Middle frontal gyrus (tissue), 1 donor: ENCODE data around the gene NUP133.
"Not testable (repeated sequence)": the region's sequence is repeated elsewhere in the genome, so short reads cannot be mapped to it uniquely, and the experiment has no call there.

Experiments used
- DNase-seq: peaks from one replicate; pipeline ENCODE4 v3.0.0-alpha.2; 2015; ENCODE audit warnings: low spot score; ENCODE audit errors: extremely low spot score

Gene NUP133

DNA sequence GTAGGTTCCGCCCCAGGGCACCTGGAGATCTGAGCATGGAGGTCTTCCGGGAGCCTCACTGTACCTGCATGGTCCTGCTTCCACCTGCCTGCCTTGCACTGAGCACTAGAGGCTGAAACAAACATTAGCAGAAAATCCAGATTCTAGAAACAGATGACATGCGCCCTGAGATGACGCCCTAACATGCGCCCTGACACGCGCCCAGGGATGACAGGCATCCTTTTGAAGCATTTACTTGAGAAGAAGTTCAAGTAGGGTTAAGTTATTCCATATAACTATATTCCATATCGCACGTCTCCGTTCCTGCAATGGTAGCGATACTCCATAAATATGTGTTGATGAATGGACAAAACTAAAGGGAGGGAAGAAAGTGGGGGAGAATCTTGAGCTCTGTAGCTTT is 87.9 kb downstream of the NUP133 start:
- no peak for DNase-seq

DNA sequence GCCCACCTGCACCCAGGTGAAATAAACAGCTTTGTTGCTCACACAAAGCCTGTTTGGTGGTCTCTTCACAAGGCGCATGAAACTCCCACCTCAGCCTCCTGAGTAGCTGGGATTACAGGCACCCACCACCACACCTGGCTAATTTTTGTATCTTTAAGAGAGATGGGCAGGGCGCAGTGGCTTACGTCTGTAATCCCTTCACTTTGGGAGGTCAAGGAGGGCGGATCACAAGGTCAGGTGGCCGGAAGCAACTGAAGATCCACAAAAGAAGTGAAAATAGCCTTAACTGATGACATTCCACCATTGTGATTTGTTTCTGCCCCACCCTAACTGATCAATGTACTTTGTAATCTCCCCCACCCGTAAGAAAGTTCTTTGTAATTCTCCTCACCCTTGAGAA is 89.6 kb downstream of the NUP133 start:
- DNase-seq = not testable (repeated sequence)

DNA sequence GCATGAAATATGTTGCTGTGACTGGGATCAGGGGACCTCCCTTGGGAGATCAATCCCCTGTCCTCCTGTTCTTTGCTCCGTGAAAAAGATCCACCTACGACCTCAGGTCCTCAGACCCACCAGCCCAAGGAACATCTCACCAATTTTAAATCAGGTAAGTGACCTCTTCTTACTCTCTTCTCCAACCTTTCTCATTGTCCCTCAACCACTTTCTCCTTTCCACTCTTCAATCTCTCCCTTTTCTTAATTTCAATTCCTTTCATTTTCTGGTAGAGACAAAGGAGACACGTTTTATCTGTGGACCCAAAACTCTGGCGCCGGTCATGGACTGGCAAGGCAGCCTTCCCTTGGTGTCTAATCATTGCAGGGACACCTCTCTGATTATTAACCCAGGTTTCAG is 95.3 kb downstream of the NUP133 start:
- not testable (repeated sequence) for DNase-seq

DNA sequence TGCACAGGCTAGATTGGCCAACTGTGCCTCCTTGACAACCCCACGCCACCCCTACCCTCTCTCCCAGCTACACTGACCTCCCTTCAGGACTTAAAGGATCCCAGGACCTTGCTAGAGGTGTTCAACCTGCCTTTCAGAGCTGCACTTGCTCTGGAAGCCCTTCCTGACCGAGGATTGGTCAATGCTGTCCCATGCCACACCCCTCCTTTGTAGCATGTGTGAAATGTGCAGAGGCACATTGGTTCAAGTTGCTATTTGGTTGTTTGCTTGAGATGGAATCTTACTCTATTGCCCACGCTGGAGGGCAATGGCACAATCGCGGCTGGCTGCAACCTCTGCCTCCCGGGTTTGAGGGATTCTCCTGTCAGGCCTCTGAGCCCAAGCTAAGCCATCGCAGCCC is 96.1 kb downstream of the NUP133 start:
- no peak for DNase-seq

DNA sequence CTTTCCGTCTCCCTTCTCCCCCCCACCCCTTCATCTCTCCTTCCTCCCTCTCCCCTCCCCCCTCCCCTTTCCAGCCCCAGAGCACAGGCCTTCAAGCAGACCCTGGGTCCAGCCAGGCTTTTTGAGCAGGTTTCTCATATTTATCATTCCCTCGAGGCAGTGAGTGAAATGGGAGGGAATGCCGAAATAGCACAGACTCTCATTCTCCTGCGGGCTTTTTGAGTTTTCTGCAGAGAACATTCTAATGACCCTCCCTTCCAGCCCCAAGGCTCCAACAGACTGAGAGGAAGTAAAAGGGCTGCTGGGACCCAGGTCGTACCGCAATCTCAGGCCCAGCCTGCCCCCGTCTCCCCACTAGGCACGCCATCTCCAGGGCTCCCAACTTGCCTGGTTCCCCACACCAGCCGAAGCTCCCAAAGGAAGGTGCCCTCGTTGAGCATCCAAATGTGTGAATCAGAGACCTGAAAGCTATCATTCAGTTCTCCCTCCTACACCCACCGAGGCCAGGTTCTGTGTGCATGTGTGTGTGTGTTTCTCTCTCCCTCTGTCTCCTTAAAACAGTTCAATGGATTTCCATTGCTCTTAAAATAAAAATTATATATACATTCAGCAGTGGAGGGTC is 96.6 kb downstream of the NUP133 start:
- DNase-seq = no peak

DNA sequence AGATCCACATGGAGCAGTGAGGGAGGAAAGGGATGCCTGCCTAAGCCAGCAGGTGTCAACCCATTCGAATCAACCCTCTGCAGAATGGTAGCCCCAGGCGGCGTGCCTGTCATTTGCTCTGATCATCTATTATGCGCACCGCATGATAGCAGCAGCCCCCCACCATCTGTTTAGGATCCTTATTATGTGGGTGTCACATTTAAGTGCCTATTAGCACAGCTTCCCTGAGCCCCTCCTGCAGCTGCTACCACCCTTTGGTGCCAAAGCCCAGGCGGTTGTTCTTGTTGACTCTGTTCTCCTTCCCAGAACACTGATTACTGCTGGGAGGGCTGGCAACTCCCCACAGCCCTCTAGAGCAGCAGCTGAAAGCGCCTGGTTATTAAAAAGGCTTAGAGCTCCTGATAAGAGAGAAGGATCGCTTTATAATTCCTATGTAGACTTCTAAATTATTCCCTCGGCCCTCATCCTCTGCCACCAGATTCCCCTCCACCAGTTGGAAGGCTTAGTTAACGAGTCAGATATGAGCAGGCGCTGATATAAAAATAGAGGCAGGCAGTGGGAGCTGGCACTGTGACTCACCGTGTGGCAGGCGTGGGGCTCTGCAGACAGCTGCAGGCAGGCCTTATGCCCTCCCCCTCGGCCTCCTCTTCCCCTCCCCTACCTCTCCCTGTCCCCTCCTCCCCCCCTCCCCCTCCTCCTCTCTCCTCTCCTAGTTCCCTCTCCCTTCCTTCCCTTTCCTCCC is 97.3 kb downstream of the NUP133 start:
- DNase-seq = peak; percentile 62

DNA sequence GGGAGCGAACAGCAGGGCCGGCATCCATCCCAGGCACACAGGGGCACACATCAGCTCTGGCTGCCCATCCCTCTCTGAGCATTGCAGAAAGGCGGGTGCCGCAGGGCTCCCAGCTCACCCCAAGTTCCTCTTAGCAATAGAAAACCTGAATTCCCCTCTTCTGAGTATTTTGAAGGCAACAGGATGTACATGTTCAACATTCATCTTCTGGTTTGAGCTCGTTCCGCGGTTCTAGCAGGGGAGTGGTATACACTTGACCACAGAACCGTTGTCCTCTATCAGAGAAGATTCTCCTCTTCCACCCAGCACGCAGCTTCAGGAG is 97.8 kb downstream of the NUP133 start:
- DNase-seq = no peak

DNA sequence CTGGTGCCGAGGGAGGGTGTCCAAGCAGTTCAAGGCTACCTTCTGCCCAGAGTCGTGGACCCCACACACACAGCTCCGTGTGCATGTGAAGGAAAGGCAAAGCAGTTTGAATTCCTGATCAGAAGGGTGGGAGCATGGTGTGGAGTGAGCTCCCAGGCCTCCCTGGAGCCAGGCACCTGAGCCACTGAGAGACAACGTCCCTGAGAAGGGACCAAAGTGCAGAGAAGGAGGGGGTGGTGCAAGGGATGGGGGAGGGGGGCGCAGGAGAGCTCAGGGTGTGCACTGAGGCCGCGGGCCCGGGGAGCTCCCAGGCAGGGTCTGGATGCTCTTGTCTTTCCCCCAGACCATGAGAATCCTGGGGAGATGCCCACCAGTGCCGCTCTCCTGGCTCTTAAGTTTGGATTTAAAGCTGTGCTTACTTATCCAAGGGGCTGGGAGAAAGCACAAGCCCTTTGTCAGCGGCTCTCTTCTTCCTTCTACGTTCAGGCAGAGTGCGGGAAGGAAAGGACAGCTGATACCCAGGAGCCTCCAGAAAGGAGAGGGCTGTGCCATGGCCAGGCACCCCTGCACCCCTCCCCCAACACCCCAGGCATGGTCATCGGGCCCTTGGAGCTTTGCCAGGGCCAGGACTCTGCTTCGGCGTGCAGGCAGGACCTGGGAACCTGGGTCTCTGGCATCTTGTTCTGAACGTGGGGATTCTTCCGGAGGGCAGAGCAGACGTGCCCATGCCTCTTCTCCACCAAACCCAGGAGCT is 98.3 kb downstream of the NUP133 start:
- DNase-seq = no peak

DNA sequence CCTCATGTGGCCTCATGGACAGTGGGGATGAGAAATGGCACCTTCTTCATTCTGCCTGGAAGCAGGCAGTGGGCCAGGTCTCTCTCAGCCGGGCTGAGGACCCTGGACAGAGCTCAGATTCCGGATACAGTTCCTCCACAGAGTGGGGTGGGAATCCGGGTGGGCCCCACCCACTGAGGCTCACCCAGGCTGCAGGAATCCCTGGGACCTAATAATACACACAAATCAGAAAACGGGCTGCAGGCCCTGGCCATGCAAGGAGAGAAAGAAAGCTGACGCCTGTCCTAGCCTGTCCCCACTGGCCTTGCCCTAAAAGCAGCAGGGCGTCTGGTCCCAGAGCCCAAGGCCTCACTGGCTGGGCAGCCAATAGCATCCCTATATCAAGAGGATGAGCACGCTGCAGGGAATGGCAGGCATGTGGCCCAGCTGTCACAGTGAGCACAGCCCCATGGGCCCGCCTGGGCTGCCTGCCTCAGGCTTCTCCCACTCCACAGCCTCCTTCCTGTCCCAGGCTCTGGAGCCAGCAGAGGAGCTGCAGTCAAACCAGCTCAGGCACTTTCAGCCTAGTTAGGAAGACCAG is 99.6 kb downstream of the NUP133 start:
- DNase-seq = no peak

DNA sequence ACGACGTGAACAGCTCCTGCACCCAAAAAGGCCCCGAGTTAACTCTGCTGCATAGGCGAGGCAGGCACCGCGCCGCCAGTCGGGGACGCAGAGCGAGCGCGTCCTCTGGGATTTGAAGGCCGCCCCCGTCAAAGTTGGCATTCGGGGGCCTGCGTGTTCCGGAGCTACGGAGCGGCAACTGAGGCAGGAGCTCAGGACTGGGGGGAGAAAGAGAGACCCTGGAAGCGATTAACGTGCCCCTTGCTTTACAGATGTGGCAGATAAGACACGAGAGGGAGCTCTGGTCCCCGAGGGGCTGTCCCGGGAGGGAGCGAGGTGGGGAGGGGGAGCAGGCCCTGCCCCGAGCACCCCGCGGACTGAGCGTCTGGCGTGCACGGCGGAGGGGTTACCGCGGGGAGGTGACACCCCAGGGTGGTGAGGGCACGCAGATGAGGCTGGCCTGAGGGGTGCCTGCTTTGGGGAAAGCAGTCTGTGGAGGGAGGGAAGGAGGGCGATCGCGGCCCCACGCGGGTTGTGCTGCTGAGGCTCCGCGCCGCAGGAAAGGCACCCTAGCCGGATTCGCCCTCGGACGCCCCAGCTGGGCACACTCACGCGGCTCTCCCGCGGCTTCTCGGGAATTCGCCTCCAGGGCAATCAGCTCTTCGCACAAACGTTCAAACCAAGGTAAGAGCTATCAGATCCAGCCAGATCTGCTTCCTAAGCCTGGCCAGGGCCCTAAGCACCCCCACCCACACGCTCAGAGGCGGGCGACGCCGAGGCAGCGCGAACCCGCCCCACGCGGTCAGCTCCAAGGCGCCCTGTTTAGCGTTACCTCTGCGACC is 100.7 kb downstream of the NUP133 start:
- DNase-seq = no peak

DNA sequence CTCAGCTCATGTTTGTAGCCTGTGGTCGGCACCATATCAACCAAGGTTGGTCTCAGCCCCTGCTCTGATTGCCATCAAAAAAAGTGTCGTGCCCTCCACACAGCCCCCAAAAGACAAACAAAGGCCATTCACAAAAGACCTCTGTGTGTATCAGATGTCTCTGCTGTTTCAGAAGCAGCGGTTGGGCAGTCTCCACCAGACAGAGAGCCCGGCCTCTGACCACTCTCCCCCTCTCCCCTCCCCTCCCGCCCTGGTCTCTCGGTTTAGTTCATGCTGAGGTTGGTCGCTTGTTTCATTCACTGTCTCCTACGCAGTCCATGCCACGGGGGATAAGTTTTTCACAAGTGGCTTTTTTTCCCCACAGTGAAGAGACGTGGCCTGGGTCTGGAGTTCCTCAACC is 101.3 kb downstream of the NUP133 start:
- no peak for DNase-seq

DNA sequence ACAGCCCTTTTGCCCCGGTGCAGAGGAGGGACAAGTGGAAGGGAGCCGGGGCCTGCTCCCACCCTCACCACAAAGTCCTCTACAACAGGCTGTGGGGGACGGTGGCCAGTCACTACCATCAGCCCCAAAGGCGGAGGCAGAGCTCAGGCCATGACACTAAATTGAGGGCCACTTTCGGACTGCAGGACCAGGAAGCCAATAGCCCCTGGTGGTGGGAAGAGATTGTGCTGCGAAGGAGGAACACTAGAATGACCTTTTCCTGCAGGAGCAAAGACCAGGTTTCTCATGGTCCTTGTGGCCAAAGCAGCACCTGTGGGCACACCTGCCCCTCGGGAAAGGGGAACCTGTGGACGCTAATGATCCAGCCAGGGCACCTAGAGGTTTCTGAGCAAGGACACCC is 104.6 kb downstream of the NUP133 start:
- no peak for DNase-seq

DNA sequence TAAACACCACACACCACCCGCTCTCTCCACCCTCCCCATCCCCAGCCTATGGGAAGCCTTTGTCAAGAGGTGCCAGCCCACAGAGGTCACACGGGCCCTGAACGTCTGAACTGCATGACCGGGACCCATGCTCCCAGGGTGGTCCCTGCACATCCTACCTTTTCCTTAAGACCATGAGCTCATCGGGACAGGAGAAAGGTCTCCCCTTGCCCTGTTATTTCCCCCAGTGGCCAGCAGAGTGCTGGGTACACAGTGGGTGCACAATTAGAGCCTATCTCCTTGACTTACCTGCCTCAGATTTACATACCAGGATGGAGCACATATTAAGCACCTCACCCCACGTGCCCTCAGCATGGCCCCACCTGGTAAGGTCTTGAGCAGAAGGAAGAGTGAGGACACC is 105.1 kb downstream of the NUP133 start:
- DNase-seq = no peak

DNA sequence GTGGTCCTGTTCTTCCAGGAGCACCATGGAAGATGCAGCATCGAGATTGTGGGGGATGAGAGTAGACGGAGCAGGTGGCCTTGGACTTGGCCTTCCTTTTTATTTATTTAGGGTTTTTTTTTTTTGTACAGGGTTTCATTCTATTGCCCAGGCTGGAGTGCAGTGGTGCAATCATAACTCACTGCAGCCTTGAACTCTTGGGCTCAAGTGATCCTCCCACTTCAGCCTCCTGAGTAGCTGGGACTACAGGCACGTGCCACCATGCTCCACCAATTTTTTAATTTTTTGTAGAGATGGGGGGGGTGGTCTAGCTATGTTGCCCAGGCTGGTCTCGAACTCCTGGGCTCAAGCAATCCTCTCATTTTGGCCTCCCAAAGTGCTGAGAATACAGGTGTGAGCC is 105.8 kb downstream of the NUP133 start:
- DNase-seq = not testable (repeated sequence)

DNA sequence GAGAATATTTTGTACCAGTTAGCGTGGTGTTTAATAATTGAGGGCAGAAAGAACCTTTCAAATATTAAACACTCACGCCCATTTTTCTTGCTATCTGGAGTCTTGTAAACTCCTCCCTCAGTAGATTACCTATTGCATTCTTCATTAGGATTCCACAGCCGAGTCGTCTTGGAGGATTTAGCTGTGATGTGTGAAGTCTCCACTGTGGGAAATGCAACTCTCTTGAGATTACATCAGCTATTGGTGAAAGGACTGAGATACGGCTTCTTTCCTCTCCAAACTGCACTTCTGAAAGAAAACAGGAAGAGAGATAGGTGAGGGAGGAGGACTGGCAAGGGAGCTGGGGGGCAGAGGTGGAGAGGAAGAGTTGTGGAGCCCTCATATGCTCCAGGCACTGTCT is 110.4 kb downstream of the NUP133 start:
- no peak for DNase-seq

DNA sequence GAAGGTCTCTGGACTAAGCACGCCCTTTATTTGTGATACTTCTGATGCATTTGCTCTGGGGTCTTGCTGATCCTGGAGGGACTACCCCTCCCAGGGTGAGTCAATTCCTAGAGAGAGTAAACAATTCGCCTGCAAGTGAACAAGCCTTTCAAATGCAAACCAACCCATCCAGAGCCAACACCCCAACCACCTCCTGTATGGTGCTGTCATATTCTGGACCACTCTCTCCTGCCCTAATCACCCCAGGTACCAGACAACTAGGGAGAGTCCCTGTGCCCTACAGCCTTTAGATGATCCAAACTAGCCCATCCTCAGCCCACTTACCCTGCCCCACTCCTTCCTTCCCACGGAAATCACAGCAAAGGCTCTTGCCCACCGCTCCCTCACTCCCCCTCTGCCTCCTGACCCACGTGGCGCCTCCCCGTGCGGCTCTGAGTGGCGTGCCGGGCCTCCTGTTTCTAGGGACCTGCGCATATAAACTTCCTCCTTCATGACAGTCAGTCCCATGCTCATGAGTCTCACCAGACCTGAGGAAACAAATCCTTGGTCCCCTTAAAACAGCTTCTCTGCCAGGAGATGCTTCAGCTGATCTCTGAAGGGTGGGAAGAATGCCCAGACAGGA is 111.4 kb downstream of the NUP133 start:
- no peak for DNase-seq

DNA sequence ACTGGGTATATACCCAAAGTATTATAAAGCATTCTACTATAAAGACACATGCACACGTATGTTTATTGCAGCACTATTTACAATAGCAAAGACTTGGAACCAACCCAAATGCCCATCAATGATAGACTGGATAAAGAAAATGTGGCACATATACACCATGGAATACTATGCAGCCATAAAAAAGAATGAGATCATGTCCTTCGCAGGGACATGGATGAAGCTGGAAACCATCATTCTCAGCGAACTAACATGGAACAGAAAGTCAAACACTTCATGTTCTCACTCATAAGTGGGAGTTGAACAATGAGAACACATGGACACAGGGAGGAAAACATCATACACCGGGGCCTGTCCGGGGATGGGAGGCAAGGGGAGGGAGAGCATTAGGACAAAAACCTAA is 113.6 kb downstream of the NUP133 start:
- not testable (repeated sequence) for DNase-seq

DNA sequence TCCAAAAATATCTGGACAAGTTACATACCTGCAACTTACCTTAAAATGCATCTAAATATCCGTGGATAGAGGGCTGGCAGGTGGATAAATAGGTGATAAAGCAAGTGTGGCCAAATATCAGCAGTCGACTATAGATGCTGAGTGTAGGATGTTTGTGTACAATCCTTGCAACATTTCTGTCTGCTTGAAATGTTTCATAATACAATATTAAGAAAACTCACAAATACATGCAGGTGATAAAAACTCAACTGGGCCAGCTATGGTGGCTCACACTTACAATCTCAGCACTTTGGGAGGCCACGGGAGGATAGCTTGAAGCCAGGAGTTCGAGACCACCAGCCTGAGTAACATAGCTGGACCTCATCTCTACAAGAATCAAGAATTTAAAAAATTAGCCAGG is 115.2 kb downstream of the NUP133 start:
- no peak for DNase-seq
